Stimulated activated CD8-positive, alpha-beta memory T cell treated with anti-CD3 and anti-CD28 coated beads, Interleukin-12 subunit alpha, Interleukin-12 subunit beta, amount 100 ng/mL, for 1 hour (primary cell): Measurements from ENCODE around the gene TMSB10.
"Not testable (repeated sequence)": the region's sequence is repeated elsewhere in the genome, so short reads cannot be mapped to it uniquely, and the experiment has no call there.

ENCODE experiments used
- DNase-seq: peaks from one replicate; pipeline ENCODE4 v3.0.0-alpha.2; 2020; ENCODE audit warnings: low read depth

Gene TMSB10

GRCh38 chr2:84940088-84940470 is 34.6 kb downstream of the TMSB10 start:
- DNase-seq = no peak

- DNase-seq = no peak
Observed at GRCh38 chr2:84940831-84941412, 35.5 kb downstream of the TMSB10 start.

GRCh38 chr2:84942166-84942565 is 36.7 kb downstream of the TMSB10 start:
- no peak for DNase-seq

- DNase-seq = no peak
Observed at GRCh38 chr2:84942964-84943421, 37.5 kb downstream of the TMSB10 start.

- DNase-seq = no peak
Observed at GRCh38 chr2:84944295-84944909, 38.9 kb downstream of the TMSB10 start.

GRCh38 chr2:84945838-84946203 is 40.4 kb downstream of the TMSB10 start:
- not testable (repeated sequence) for DNase-seq

- no peak for DNase-seq
Observed at GRCh38 chr2:84946204-84947009, 41.0 kb downstream of the TMSB10 start.

GRCh38 chr2:84947010-84947593 is 41.6 kb downstream of the TMSB10 start:
- DNase-seq = no peak

- DNase-seq = no peak
Observed at GRCh38 chr2:84953535-84953934, 48.1 kb downstream of the TMSB10 start.

- no peak for DNase-seq
Observed at GRCh38 chr2:84954329-84954728, 48.9 kb downstream of the TMSB10 start.
